ENCODE results near the gene MAPT.

GRCh38 chr17:45949755-45950320 lies 55.5 kb downstream of the MAPT start:
- no peak for TF ChIP-seq YY1 (IDR thresholded peaks at IDR 0.05; ENCODE audit: insufficient read depth, insufficient read length)
- TF ChIP-seq SUZ12 (IDR thresholded peaks at IDR 0.05; ENCODE audit: extremely low read depth, insufficient read depth, insufficient read length): no peak

All from NT2/D1 (cell line).